Parathyroid adenoma (tissue), 2 donors: Measurements from ENCODE around the gene QSOX1.

ENCODE experiments used
- H2AFZ ChIP-seq: fragments of 300-600 bp; sonication (generic); one replicate; pipeline ENCODE4 v1.7.0; 2017; ENCODE audit warnings: antibody characterized with exemption, mild to moderate bottlenecking
- H3K27ac ChIP-seq: fragments of 300-600 bp; sonication (generic); one replicate; pipeline ENCODE4 v1.7.0; 2017
- H3K27me3 ChIP-seq: fragments of 300-600 bp; sonication (generic); one replicate; pipeline ENCODE4 v1.7.0; 2017; ENCODE audit warnings: low read length; ENCODE audit not compliant: control insufficient read depth, insufficient read depth
- H3K36me3 ChIP-seq: fragments of 300-600 bp; sonication (generic); one replicate; pipeline ENCODE4 v1.7.0; 2017; ENCODE audit warnings: low read length; ENCODE audit not compliant: control insufficient read depth, insufficient read depth
- H3K4me1 ChIP-seq: fragments of 300-600 bp; sonication (generic); one replicate; pipeline ENCODE4 v1.7.0; 2017; ENCODE audit warnings: control low read depth
- H3K4me2 ChIP-seq: fragments of 300-600 bp; sonication (generic); one replicate; pipeline ENCODE4 v1.7.0; 2017; ENCODE audit warnings: low read length
- H3K4me3 ChIP-seq: fragments of 300-600 bp; sonication (generic); one replicate; pipeline ENCODE4 v1.7.0; 2017; ENCODE audit warnings: low read depth, low read length
- H3K79me2 ChIP-seq: fragments of 300-600 bp; sonication (generic); one replicate; pipeline ENCODE4 v1.7.0; 2017; ENCODE audit warnings: control low read depth
- H3K9ac ChIP-seq: fragments of 300-600 bp; sonication (generic); one replicate; pipeline ENCODE4 v1.7.0; 2017; ENCODE audit warnings: mild to moderate bottlenecking
- H3K9me3 ChIP-seq: fragments of 300-600 bp; sonication (generic); one replicate; pipeline ENCODE4 v1.7.0; 2017; ENCODE audit warnings: low read length; ENCODE audit not compliant: control insufficient read depth
- TF ChIP-seq, protein P1 (sequence below): fragments of 300-600 bp; sonication (generic); IDR thresholded peaks from one replicate; pipeline ENCODE4 v1.7.0; 2017; ENCODE audit warnings: antibody characterized with exemption, mild to moderate bottlenecking
- donor health status: primary hyperparathyroidism.

Gene QSOX1

DNA sequence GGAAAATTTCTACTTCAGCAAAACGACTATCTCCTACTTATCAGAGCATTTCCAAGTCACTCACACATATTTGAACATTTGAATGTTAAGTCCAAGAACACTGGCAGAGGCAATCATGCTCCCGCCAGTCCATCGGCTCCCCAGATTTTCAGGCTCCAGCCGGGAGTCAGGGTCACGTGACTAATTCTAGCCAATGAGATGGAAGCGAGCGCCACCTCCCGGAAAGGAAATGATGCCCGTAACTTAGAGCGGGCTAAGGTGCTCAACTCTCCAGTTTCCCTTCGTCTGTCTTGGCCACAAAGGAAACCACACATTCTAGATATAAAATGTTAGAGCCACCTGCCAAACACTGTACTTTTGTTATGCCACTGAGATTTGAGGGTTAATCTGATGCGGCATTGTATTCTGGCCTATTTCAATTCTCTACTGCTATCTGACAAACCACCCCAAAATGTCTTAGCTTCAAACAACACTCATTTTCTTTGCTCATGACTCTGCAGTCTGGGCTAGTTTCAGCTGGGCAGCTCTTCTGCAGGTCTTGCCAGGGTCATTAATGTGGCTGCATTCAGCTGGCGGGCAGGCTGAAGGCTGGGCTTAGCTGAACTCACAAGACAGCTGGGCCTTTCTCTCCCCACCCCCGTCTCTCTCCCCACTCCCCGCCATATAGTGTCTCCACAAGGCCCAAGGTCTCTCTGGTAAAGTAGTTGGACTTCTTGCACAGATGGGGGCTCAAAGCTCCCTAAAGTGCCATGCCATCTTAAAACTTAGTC, 58.9 kb downstream of the QSOX1 start:
- Histone ChIP-seq H3K4me3 (no peak overlapping the region), H3K36me3 (no peaks in the 10 kb centered on the region), H3K9ac (no peak overlapping the region), H3K4me1 (no peaks in the 10 kb centered on the region), H3K79me2 (no peaks in the 10 kb centered on the region), H3K27ac (no peak overlapping the region), H3K9me3 (no peaks in the 10 kb centered on the region), H2AFZ (no peak overlapping the region), H3K4me2 (no peak overlapping the region), H3K27me3 (no peaks in the 10 kb centered on the region)
- TF ChIP-seq, protein P1, sequence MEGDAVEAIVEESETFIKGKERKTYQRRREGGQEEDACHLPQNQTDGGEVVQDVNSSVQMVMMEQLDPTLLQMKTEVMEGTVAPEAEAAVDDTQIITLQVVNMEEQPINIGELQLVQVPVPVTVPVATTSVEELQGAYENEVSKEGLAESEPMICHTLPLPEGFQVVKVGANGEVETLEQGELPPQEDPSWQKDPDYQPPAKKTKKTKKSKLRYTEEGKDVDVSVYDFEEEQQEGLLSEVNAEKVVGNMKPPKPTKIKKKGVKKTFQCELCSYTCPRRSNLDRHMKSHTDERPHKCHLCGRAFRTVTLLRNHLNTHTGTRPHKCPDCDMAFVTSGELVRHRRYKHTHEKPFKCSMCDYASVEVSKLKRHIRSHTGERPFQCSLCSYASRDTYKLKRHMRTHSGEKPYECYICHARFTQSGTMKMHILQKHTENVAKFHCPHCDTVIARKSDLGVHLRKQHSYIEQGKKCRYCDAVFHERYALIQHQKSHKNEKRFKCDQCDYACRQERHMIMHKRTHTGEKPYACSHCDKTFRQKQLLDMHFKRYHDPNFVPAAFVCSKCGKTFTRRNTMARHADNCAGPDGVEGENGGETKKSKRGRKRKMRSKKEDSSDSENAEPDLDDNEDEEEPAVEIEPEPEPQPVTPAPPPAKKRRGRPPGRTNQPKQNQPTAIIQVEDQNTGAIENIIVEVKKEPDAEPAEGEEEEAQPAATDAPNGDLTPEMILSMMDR: no peak

DNA sequence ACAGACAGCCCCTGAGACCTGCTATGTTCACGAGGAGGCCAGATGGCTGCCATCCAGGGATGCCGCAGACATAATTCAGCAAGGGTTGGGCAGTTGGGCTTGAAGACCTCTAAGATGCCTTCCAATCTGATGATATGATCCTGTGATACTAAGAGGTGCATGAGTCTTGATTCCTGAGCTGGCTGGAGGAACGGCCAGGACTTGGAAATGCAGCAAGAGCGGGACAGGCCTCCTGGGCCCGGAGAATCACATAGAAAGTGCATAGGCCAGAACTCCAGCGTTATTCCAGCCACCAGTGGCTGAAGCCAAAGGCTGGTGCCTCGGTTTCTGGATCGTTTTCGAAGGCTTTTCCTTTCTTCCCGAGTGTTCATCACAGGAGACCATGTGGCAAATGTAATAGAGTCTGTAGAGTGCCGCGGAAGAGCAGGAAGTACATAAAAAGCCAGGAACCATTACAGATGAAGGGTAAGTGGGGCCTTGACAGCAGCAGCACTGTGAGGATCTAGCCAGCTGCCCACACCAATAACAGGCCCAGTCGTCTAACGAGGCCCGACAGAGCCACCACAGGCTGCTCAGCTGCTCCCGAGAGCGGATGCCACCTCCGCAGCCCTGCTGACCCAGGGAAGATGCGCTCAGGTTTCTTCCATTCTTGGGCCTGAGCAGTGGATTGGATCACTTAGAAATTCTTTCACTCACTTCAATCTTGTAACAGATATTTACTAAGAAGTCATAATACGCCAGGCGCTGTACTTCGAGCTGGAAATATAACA, 61.4 kb downstream of the QSOX1 start:
- H3K36me3 ChIP-seq: no peaks in the 10 kb centered on the region
- TF ChIP-seq, protein P1: no peak
- H3K27ac ChIP-seq: no peak overlapping the region

DNA sequence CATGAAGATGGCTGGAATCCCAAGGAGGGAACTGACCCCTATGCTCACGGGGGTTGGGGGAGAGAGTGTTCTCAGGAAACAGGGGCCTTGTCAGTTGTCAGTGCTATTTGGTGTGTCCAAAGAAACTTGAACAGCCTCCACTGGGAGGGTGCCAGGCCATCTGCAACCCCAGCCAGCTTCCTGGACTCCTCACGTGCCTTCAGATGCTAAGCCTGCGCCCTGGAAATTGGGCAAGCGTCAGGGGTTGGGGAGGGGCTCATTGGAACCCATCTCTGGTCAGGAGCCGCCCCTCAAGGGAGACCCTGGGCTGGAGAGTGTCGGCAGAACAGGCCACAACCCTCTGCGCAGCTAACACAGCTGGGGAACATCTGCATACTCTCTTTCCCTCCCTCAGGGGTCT, 62.3 kb downstream of the QSOX1 start:
- H3K4me2 ChIP-seq: no peak overlapping the region
- H3K27me3 ChIP-seq: no peaks in the 10 kb centered on the region
- H3K4me1 ChIP-seq: no peaks in the 10 kb centered on the region
- no peaks in the 10 kb centered on the region for H3K36me3 ChIP-seq
- H2AFZ ChIP-seq: no peak overlapping the region
- H3K4me3 ChIP-seq: no peak overlapping the region
- no peaks in the 10 kb centered on the region for H3K79me2 ChIP-seq
- no peak overlapping the region for H3K9ac ChIP-seq
- H3K9me3 ChIP-seq: no peaks in the 10 kb centered on the region
- no peak overlapping the region for H3K27ac ChIP-seq
- TF ChIP-seq, protein P1: no peak

More for the DNA sequence above, 61.4 kb downstream of the QSOX1 start:
- Histone ChIP-seq H3K9me3 (no peaks in the 10 kb centered on the region), H3K4me3 (no peak overlapping the region), H3K4me2 (no peak overlapping the region), H3K79me2 (no peaks in the 10 kb centered on the region), H2AFZ (no peak overlapping the region), H3K9ac (no peak overlapping the region), H3K4me1 (no peaks in the 10 kb centered on the region), H3K27me3 (no peaks in the 10 kb centered on the region)

DNA sequence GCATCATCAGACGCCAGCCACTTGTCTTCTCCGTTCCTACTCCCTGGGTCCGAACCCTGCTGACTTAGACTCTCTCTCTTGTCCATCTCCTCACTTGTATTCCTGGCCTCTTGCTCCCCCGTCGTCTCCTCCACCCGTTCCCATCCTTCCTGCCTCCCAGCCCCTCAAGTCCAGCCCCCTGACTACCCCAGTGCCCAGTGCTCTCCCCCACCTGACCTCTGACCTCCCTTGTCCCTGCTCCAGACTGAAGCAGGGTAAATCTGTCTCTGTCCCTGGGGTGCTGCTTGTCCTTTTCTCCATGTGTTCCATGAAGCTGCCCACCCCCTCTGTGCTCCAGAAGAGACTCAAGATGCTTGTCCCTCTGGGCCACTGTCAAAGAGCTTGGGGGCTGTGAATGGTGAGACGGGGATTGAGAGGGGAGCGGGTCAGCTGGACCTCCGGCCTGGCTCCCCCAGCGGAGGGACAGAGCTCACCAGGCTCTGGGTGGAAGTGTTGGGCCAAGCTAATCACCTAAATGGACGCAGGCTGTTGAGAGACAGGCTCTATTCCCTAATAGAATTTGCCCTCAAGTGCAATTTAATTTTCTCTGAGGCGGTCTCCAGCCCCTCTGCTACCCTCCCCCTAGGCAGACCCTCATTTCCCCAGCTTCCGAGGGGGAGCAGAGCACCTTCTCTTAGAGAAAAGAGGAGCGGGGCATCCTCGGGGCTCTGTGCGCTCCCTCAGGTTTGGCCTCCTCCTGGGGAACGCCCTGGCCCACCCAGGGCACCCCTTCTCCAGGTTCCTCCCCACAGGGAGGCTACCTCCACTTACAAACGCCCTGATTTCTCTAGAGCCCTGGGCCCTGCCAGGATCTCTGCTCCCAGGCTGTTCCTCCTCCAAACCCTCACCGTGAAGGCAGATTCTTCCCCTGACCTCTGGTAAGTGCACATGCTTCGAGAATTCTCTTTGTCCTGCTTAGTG, 64.4 kb downstream of the QSOX1 start:
- Histone ChIP-seq H3K36me3 (no peaks in the 10 kb centered on the region), H3K9ac (no peak overlapping the region), H2AFZ (no peak overlapping the region), H3K27me3 (no peaks in the 10 kb centered on the region), H3K4me1 (no peaks in the 10 kb centered on the region), H3K4me3 (no peak overlapping the region), H3K79me2 (no peaks in the 10 kb centered on the region), H3K27ac (no peak overlapping the region), H3K9me3 (no peaks in the 10 kb centered on the region), H3K4me2 (no peak overlapping the region)
- TF ChIP-seq, protein P1: no peak
